Activated T-helper 1 cell treated with anti-CD3 and anti-CD28 coated beads, Interleukin-2, amount 50 U/mL, for 16 hours (primary cell): Measurements from ENCODE around the gene HTR1B.

ENCODE experiments used
- DNase-seq, 2 donors: peaks; one replicate each; pipeline ENCODE4 v3.0.0-alpha.2; 2020; ENCODE audit warnings: low read depth in 1 of 2, low spot score in 1 of 2

Gene HTR1B, protein sequence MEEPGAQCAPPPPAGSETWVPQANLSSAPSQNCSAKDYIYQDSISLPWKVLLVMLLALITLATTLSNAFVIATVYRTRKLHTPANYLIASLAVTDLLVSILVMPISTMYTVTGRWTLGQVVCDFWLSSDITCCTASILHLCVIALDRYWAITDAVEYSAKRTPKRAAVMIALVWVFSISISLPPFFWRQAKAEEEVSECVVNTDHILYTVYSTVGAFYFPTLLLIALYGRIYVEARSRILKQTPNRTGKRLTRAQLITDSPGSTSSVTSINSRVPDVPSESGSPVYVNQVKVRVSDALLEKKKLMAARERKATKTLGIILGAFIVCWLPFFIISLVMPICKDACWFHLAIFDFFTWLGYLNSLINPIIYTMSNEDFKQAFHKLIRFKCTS

DNA sequence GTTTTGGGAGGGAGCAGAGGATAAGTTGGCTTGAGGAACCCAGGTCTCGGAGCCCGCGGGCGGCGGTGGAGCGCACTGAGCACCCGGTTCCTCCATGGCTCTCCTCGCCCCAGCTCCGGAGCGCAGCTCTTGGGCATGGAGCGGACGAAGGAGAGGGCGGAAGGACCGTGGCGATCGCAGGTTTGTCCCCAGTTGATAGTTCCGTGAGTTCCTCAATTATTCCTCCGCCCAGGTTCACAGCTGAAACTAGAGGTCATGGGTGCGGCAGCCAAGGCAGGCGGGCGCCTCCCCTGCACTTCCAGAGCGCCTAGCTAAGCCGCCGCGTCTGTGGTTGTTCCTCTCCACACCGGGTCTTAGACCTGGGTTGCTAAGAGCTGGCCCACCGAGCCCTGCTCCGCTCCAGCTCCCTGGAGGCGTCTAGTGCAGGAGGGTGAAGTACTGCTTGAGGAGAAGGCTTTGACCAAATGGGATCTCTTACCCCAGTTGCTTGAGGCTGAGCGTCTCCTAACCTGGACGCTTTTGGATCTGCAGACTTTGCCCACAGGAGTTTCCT lies at the start of gene HTR1B:
Gene HTR1B, minus strand, starts transcription at position 184 of the 553 bp plus-strand sequence. Its CDS starts 88 bp downstream, at position 96.
- DNase-seq, result no peak

DNA sequence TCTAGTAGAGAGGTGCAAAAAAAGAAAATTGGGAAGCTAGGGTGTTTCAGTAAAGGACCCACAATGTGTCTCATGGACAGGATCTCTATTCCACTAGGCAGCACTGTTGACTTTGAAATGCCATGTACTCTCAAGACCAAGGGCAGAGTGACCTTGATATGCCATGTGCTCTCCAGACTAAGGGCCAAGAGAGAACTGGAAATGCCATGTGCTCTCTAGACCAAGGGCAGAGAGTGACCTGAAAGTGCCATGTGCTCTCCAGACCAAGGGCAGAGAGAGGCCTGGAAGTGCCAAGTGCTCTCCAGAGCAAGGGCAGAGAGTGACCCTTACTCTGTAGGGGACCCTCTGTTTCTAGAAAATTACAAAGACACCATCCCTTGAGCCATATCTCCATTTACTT lies 49.3 kb upstream of the HTR1B start:
- DNase-seq, result no peak

DNA sequence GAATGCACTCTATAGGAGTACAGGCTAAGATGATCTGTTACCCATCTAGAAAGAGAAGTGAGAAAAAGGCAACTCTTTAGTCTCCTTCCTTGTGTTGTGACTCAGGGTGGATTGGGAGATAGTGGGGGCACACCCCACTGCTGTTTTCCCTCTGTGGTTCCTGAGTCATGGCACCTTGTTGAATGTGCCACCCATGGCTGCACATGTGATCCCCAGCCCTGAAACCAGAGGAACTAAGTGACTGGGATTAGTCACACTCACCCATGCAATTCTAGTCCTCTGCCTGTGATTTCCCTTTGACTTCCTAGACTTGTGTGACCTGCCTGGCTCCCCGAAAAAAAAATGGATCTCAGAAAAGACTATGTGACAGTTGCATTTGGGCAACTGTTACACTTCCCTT lies 48.6 kb upstream of the HTR1B start:
- DNase-seq, result no peak

DNA sequence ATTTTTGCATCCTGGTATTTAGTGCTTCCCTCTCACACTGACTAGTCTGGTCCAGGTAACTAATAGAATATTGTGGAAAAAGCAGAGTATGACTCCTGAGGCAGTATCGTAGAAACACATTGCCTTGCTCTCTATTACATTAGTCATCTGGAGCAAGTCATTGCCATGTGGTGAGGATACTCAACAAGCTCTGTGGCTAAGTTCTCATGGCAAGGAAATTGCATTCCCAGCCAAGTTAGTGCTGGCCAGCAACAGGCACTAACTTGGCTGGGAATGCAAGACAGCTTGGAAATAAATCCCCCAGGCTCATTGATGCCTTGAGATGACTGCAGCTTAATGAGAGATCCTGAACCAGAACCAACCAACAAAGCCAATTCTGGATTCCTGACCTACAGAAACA lies 39.7 kb upstream of the HTR1B start:
- no peak for DNase-seq

DNA sequence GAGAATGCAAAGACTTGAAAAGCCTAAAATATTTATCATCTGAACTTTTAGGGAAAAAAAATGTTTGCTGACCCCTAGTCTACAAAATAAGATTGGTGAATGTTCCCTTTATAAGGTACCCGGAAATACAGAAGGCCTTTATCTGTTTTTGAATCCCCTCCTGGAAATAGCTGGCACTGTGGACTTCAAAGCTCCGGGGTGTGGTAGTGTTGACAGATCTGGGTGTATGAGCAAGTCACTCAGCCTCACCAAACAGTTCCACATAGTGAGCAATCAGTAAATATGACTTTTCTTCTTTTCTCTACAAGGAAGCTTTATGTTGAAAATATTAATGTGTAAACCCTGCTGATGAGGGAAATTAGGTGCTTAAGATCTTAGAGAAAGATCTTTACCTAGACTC lies 29.2 kb upstream of the HTR1B start:
- DNase-seq, result no peak

DNA sequence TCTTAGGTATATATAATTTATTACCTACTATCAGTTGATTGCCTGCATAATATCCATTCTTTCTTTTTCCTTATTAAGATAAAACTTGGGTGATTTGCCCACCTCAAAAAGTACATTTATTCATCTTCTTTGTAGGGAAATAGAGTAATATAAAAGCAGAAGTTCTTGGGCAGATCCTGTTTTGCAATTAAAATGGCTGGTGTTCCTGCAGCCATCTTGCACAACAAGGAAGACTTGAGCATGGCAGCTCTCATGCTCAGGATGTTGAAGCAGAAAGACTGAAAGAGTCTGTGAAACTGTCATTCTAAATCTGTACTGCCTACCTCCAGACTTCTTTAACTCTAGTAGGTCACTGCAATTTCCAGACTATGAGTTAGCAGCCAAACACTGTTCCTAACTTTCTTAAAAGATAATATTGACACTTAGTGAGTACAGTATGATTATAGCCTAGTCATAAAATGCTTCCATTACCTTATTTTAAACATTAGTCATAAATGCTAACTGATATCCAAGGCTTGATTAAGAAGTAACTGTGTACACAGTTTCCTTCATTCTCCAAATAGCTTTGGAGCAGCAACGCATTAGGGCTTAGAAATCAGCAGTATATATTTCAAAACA lies 24.6 kb upstream of the HTR1B start:
- DNase-seq, result no peak

DNA sequence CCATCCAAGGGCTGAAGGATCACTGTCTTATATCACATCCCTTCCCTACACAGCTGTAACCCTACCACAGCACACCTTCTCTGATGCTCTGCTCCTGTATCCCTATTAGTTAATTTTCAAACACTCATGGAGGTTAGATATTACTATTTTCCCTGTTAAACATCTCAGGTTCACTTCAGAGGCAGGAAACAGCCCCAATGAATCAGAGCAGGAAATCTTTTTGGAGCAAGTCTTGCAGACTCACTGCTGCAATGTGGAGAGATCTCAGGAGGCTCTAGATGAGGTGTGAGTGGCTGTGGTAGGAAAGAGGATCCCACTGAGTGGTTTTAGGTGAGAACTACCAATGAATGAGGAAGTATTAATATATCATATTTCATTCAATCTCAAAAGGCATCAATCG lies 19.7 kb upstream of the HTR1B start:
- DNase-seq, result no peak

DNA sequence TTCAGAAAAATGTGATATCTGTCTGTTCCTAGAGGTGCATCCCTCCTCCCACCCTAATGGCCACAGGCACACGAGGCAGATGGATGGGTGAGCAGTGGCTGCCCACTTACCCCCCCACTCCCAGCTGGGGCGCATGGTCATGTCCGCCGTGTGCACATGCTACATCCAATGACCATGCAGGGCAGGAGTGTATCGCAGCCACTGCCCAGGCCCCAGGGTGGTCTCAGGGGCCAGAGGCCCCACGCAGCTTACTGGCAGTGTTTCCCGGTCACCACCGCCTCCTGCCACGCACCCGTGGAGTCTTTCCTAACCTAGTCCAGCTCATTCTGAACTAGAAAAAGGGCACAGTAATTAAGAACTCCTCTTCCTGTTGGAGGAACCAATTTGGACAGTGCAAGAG lies 11.7 kb upstream of the HTR1B start:
- DNase-seq, result no peak

DNA sequence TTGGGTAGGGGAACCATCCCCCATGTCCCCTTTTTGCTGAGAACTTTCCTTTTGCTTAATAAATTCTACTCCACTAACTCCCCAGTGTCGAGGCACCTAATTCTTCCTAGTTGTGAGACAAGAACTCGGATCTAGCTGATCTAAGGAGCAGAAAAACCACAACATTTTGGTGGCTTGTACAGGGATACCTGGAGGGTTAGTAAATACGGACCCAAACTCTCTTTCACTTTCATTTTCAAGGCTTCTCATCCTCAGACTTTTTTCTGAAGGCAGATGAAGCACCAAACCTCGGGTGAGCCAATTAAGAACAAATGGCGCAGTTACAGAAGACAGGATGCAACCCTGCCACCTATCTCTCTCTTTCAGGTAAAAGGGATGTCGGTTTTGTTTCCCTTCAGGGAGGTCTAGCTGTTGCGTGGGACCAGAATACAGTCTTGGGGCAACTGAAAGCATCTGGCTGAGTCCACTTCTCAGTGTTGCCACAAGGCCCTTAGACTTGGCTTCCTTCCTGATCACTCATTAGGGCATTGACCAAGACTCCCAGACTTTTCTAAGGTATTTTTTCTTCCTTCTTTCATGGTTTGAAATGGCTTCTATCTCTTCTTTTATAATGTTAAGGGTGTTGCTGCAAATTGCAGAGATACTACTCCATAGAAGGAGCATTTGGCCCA lies 11.1 kb upstream of the HTR1B start:
- DNase-seq, result no peak

DNA sequence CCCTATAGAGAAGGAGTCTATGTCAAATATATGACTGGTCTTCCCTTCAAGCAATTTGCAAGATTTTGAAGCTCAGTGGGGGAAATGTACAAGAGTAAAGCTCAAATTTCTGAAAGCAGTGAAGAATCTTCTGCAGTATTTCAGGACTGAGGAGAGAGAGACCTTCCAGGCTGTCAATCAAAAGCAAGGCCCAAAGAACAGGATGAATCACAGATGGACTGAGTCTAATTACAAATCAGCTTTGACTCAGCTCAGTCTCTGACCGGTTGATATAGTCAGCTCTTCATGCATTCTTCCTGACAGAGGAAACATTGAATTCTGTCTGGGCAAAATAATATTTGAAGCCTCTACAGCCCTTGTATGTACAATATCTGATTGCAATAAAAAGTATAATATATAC lies 7.7 kb upstream of the HTR1B start:
- no peak for DNase-seq

DNA sequence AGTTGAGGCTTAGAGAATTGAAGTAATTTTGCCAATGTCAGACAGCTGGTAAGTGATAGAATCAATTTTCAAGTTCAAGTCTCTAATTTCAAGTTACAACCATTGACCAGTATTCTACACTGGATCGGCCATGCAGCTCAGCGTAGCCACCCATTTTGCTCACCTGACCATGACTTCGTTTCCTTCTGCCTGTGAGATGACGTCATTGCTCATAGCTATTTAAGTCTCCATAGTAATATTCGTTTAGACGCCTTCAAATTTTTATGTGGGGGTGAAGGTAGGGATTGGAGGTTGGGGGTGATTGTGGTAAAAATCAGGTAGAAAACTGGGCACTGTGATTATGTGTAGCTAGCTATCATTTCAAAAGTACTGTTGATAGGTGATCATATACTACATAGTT lies 5.6 kb upstream of the HTR1B start:
- DNase-seq, result no peak

DNA sequence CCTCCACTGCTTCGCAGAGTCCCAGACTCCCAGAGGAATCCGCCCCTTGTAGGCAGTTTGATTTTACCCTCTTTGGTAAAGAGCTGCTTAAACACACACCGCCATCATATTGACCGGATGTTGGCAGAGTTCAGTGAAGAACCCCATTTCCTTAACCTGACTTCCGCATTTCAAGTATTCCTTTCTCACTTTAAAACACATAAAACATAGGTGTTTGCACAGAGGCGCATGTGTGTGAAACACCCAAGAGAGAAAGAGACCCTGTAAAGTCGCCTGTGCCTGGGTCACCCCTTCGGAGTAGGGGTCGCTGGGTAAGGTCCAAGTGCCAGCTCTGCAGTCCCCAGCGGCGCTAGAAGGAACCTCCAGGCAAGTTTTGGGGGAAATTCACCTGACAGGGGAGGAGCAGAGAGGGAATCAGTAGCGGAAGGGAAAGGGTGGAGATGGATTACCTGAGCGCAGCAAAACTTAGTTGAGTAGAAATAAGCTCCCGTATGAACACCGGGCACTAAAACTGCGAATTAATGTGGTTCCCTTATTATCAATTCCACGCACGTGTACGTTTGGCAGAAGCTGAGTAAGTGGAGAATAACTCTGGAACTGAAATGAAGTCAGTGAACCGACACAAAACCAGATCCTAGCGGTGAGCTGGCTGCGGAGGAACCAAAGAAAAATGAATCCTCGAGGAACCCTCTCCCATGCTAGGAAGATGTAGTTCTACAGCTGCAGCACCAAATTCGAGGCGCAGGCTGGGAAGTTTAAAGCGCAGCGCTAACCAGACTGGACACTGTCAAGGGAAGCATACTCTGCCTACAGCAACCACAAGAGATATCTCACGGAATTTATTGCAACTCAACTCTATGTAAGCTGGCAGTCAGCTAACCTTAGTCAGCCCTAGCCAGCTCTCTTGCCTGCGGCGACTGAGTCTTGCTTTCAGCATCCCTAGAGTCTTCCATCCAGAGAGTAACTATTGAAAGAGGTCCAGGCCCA lies 3.5 kb upstream of the HTR1B start:
- no peak for DNase-seq

DNA sequence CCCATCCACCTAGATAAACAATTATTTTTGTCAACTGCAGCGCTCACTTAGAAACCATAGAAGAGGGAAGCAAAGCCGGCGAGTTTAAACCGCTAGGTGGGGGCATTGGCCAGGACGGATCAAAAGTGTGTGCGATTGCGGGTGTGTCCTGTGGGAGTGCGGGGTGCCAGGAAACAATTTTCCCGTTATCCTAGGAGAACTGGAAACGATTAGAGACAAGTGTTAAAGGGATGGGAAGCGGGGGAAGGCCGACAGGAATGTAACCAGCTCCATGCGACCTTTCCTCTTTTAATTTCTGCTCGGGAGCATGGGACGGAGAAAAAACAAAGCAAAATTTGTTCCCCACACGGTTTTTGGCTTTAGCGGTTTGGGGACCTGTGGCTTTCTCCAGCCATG lies 2.8 kb upstream of the HTR1B start:
- no peak for DNase-seq

DNA sequence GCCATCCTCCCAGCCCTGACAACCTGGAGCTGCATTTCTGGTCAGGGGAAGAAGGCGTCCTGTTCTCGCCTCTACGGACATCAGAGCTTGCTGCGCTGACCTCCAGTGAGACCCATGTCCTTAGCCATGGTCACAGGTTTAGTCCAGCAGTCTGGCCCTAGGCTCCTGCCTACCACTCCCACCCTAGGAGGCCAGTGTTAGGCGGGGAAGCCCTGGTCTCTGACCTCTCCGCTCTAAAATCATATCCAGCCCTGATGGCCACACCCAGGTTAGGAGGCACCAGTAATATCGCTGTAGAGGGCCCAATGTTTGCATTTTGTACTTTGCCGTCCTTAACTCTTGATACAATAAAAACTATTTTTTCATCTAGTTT lies 1.2 kb upstream of the HTR1B start:
- no peak for DNase-seq

DNA sequence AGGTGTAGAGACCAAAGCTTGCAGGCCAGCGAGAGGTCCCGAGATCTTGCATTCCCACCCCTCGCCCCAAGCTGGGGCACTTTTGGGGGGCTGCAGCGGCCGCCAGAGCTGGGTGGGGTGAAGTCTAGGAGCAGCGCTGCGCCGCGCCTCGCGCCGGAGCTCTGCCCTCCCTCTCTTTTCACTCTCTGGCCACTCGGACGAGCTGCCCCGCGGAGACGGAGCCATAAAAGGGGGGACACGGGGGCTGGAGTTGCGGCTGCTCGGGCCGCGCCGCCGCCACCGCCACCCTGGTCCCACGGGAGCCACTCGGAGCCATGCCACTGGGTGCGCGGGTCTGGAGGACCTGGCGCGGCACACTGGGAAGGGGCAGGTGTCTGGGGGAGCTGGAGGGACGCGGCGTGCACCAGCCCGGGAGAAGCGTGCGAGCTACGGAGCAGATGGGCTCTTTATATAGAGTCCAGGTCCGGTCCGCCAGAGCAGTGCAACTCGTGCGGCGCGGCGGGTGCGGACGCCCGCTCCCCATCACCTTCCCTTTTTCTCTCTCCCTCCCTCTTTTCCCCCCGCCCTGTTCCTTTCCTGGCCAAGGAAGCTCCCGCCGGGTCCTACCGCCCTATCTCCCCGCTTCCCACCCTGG lies 687 bp upstream of the HTR1B start:
- DNase-seq, result no peak

DNA sequence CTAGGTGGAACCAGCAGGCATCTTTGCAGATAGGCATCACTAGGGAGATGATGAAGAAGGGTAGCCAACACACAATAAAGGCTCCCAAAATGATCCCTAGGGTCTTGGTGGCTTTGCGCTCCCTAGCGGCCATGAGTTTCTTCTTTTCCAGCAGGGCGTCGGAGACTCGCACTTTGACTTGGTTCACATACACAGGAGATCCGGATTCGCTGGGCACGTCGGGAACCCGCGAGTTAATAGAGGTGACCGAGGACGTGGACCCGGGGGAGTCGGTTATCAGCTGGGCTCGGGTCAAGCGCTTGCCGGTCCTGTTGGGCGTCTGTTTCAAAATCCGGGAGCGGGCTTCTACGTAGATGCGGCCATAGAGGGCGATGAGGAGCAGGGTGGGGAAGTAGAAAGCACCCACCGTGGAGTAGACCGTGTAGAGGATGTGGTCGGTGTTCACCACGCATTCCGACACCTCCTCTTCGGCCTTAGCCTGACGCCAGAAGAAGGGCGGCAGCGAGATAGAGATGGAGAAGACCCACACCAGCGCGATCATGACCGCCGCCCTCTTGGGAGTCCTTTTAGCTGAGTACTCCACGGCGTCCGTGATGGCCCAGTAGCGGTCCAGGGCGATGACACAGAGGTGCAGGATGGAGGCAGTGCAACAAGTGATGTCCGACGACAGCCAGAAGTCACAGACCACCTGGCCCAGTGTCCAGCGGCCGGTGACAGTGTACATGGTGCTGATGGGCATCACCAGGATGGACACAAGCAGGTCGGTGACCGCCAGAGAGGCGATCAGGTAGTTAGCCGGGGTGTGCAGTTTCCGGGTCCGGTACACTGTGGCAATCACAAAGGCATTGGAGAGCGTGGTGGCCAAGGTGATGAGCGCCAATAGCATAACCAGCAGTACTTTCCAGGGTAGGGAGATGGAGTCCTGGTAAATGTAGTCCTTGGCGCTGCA lies 658 bp downstream of the HTR1B start:
- DNase-seq, result no peak

DNA sequence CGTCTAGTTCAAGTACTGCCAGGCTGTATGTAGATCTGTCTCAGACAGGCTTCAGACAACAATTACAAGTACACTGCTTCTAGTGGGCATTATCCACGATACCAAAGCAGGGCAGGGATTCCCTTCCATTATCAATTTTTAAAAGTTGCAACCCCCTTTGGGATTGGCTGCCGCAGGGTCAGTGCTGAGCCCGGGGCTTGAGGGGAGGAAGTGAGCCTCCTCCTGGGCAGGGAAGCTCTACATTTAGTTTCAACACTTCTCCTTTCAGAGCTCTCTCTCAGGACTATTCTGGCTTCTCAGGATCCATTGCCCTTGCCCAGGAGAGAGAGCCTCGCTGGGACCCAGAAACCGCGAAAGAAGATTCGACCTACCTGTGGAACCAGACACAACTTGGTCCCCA lies 1.5 kb downstream of the HTR1B start:
- DNase-seq, result no peak

DNA sequence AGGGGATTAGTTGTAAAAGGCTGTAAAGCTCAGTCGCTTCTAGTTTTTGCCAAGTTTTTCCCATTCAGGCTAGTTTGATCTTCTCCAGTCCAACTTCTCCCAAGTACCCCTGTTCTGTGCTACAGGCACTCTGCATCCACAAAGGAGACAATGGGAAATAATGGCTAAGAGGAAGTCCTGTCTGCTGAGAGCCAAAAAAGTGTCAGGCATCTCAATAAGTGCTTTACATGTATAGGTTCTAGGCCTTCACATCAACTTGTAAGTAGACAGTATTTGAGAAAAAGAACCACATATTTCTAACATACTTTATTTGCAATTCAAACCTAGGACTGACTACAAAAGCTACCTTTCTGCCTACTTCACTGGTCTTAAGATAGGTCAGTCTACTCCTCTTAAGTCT lies 4.9 kb downstream of the HTR1B start:
- no peak for DNase-seq

DNA sequence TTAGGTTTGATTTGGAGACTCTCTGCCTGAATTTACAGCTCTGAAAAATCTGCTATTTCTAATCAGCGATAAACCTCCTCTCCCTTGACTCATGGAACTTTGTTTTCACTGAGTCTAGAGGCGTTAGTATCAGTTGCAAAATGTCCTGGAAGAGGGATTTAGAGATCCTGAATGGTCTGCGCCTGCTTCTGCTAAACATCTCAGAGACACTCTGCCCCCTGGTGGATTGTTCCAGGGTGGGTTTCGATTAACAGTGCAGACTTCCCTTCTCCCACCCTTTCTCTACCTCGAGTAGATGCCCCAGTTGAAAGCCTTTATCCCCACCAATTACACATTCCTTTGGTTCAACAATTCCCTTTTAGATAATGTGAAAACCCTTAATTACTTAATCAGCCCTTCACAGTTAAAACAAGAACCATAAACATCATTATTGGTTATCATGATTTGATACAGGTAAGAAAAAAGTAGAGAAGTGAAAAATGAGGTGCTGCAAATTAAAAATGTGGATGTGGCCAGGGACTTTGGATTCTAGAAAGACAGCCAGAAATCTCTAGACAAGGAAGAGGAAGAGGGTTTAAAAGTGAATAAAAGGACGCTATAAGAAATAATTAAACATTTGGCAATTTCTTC lies 5.5 kb downstream of the HTR1B start:
- DNase-seq, result no peak
